ENCODE measurements around the gene ZFPM1.

DNA sequence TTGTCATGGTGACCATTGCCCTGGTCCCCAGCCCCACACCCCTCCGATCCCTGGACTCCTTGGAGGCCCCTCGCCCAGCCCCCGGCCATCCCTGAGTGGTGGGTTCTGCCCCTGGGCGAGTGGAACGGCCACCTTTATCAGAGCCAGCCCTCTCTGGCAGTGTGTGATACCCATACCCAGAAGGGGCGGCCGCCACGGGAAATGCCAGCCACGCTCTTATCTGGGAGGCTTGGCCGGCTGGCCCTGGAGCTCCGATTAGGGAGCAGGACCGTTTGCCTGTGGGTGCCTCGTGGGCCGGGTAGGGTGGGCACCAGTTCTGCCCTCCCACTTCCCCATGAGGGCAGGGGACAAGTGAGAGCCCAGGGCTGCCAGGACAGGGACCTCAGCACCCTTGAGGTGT is 58.8 kb downstream of the ZFPM1 start:
- TF ChIP-seq, protein P1, sequence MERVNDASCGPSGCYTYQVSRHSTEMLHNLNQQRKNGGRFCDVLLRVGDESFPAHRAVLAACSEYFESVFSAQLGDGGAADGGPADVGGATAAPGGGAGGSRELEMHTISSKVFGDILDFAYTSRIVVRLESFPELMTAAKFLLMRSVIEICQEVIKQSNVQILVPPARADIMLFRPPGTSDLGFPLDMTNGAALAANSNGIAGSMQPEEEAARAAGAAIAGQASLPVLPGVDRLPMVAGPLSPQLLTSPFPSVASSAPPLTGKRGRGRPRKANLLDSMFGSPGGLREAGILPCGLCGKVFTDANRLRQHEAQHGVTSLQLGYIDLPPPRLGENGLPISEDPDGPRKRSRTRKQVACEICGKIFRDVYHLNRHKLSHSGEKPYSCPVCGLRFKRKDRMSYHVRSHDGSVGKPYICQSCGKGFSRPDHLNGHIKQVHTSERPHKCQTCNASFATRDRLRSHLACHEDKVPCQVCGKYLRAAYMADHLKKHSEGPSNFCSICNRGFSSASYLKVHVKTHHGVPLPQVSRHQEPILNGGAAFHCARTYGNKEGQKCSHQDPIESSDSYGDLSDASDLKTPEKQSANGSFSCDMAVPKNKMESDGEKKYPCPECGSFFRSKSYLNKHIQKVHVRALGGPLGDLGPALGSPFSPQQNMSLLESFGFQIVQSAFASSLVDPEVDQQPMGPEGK (CRISPR knock-in tag; IDR thresholded peaks at IDR 0.05; ENCODE audit: borderline replicate concordance): no peak
- TF ChIP-seq TCF4 (CRISPR knock-in tag; IDR thresholded peaks at IDR 0.05; ENCODE audit: borderline replicate concordance) (no peak), ARNTL (CRISPR knock-in tag; IDR thresholded peaks at IDR 0.05; ENCODE audit: borderline replicate concordance, low read depth) (no peak), PPARA (CRISPR knock-in tag; IDR thresholded peaks at IDR 0.05; ENCODE audit: borderline replicate concordance) (no peak), ZFP3 (CRISPR knock-in tag; IDR thresholded peaks at IDR 0.05) (no peak), RARB (CRISPR knock-in tag; IDR thresholded peaks at IDR 0.05) (no peak), TOX (CRISPR knock-in tag; IDR thresholded peaks at IDR 0.05; ENCODE audit: borderline replicate concordance) (no peak), CSDC2 (CRISPR knock-in tag; IDR thresholded peaks at IDR 0.05) (no peak), ESRRG (CRISPR knock-in tag; IDR thresholded peaks at IDR 0.05) (no peak), ZC3H10 (CRISPR knock-in tag; IDR thresholded peaks at IDR 0.05) (no peak), ZNF8 (CRISPR knock-in tag; IDR thresholded peaks at IDR 0.05) (no peak)
- TF ChIP-seq, protein P2, sequence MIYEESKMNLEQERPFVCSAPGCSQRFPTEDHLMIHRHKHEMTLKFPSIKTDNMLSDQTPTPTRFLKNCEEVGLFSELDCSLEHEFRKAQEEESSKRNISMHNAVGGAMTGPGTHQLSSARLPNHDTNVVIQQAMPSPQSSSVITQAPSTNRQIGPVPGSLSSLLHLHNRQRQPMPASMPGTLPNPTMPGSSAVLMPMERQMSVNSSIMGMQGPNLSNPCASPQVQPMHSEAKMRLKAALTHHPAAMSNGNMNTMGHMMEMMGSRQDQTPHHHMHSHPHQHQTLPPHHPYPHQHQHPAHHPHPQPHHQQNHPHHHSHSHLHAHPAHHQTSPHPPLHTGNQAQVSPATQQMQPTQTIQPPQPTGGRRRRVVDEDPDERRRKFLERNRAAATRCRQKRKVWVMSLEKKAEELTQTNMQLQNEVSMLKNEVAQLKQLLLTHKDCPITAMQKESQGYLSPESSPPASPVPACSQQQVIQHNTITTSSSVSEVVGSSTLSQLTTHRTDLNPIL (CRISPR knock-in tag; IDR thresholded peaks at IDR 0.05; ENCODE audit: low read depth): no peak
- TF ChIP-seq, protein P3, sequence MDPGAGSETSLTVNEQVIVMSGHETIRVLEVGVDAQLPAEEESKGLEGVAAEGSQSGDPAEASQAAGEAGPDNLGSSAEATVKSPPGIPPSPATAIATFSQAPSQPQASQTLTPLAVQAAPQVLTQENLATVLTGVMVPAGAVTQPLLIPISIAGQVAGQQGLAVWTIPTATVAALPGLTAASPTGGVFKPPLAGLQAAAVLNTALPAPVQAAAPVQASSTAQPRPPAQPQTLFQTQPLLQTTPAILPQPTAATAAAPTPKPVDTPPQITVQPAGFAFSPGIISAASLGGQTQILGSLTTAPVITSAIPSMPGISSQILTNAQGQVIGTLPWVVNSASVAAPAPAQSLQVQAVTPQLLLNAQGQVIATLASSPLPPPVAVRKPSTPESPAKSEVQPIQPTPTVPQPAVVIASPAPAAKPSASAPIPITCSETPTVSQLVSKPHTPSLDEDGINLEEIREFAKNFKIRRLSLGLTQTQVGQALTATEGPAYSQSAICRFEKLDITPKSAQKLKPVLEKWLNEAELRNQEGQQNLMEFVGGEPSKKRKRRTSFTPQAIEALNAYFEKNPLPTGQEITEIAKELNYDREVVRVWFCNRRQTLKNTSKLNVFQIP (CRISPR knock-in tag; IDR thresholded peaks at IDR 0.05; ENCODE audit: borderline replicate concordance, low read depth): no peak
- TF ChIP-seq, protein P4, sequence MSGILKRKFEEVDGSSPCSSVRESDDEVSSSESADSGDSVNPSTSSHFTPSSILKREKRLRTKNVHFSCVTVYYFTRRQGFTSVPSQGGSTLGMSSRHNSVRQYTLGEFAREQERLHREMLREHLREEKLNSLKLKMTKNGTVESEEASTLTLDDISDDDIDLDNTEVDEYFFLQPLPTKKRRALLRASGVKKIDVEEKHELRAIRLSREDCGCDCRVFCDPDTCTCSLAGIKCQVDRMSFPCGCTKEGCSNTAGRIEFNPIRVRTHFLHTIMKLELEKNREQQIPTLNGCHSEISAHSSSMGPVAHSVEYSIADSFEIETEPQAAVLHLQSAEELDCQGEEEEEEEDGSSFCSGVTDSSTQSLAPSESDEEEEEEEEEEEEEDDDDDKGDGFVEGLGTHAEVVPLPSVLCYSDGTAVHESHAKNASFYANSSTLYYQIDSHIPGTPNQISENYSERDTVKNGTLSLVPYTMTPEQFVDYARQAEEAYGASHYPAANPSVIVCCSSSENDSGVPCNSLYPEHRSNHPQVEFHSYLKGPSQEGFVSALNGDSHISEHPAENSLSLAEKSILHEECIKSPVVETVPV (CRISPR knock-in tag; IDR thresholded peaks at IDR 0.05): no peak
